HL-60 (cell line): Measurements from ENCODE around the gene NLGN1.

Experiments used
- CTCF ChIP-seq: IDR thresholded peaks from one replicate; pipeline ENCODE4 v1.5.1; 2011; ENCODE audit warnings: low read length, control low read depth, inconsistent platforms; ENCODE audit not compliant: insufficient read depth
- POLR2AphosphoS5 ChIP-seq: IDR thresholded peaks from 2 replicates; pipeline ENCODE4 v1.6.1; 2012; ENCODE audit warnings: low read depth

DNA sequence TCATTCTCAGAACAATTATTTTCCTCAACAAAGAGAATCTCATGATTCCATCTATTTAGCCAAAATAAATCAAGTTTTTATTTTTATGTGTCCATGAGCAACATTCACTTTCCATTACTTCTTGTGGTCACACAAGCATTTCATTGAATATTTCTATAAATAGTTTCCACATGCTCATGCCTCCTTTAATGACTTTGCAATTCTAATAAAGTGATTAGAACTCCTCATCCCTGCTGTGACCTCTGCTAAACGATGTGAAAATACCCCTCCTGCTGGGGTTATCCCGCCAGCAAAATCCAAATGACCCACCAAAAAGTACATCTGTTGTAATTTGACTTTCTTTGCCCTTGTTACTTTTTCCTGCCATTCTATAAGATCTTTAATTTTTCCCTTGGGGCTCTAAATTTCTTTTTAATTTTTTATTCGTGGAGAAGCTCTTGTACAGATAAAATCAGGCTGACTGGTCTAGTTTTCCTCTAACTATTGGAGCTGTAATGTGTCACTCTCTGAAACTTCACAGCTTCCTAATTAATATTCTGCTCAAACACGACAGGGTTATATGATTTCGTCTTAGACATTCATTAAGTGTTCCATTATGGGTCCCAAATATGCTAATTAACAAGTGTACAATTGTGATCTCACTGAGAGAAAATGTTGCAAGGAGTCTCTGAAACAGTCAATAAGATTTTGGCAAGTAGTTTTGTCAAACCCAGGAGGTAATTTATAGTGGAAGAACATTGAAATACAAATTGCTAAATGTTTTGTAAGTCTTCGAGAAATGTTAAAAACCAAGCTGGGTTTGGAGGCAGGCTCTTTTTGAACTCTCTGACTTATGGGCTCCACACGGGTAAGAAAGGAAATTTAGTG lies 928.5 kb downstream of the NLGN1 start:
- TF ChIP-seq CTCF (no peak), POLR2AphosphoS5 (no peak)
